Gastroesophageal sphincter (tissue), 4 donors: ENCODE measurements around the gene CIRBP. TPM values are rescaled to one million over a fixed set of nuclear protein-coding genes. Genes with fewer than 3 reads are reported as not detected.

Source experiments
- ATAC-seq: fragments of 150-250 bp; one replicate; pipeline ENCODE4 v1.9.1; 2016; ENCODE audit warnings: mild to moderate bottlenecking, moderate library complexity
- H3K27ac ChIP-seq, 4 donors: fragments of 200-600 bp; sonication (generic) in 3 of 4; 1 replicate in 3 of 4; 2 replicates in 1 of 4; pipeline ENCODE4 v1.5.1; 2016 to 2019
- H3K27me3 ChIP-seq: fragments of 200-600 bp; sonication (generic); one replicate; pipeline ENCODE4 v1.5.1; 2019
- H3K36me3 ChIP-seq, 2 donors: fragments of 200-600 bp; sonication (generic); one replicate each; pipeline ENCODE4 v1.5.1; 2019; ENCODE audit warnings: control low read depth in 1 of 2
- H3K4me1 ChIP-seq, 3 donors: fragments of 200-600 bp; sonication (generic); 1 replicate in 2 of 3; 2 replicates in 1 of 3; pipeline ENCODE4 v1.5.1; 2016 to 2019; ENCODE audit warnings: control low read depth in 2 of 3
- H3K4me3 ChIP-seq, 2 donors: fragments of 200-600 bp; sonication (generic); one replicate each; pipeline ENCODE4 v1.5.1; 2019; ENCODE audit warnings: mild to moderate bottlenecking in 1 of 2, moderate library complexity in 1 of 2
- H3K9me3 ChIP-seq, 3 donors: fragments of 200-600 bp; sonication (generic); one replicate each; pipeline ENCODE4 v1.5.1; 2017 to 2019; ENCODE audit warnings: control low read depth in 2 of 3
- EP300 ChIP-seq: sonication (generic); formaldehyde crosslinking; IDR thresholded peaks from one replicate; pipeline ENCODE4 v1.6.1; 2017; ENCODE audit warnings: antibody characterized with exemption, mild to moderate bottlenecking
- POLR2A ChIP-seq, 2 donors: fragments of 450-650 bp; IDR thresholded peaks; one replicate each; pipeline ENCODE4 v1.6.1; 2017; ENCODE audit warnings: antibody characterized with exemption in 2 of 2, mild to moderate bottlenecking in 2 of 2, moderate library complexity in 1 of 2
- POLR2AphosphoS5 ChIP-seq: sonication (generic); formaldehyde crosslinking; IDR thresholded peaks from one replicate; pipeline ENCODE4 v1.6.1; 2017; ENCODE audit warnings: antibody characterized with exemption
- WGBS, 2 donors: methylation state at CpG; one replicate each; pipeline ENCODE4 v1.1.5; 2018; ENCODE audit warnings: low coverage in 1 of 2; 5-methylcytosine and 5-hydroxymethylcytosine counted together
- total RNA-seq, 4 donors: library from RNA; depleted of rRNA; stranded (reverse); fragments of >200 nt; gene quantifications; one replicate each; pipeline ENCODE4 v1.1.0, GENCODE V29; 2016
- TF ChIP-seq, protein P1 (sequence below), 4 experiments: fragments of 200-600 bp in 2 of 4; fragments of 450-650 bp in 2 of 4; sonication (generic) in 1 of 4; IDR thresholded peaks; one replicate each; pipeline ENCODE4 v1.5.1; 2017 to 2019; ENCODE audit warnings: antibody characterized with exemption in 4 of 4, mild to moderate bottlenecking in 2 of 4, moderate library complexity in 2 of 4

The CIRBP gene
- total RNA-seq, 4 donors from 2014 or later: 350 to 708 (median 559) TPM

- Histone ChIP-seq H3K36me3 (peaks cover 0 to 21% of the 10 kb centered on the region in 2 donors), H3K4me3 (no peak overlapping the region), H3K9me3 (no peaks in the 10 kb centered on the region), H3K27me3 (peaks cover 48% of the 10 kb centered on the region), H3K4me1 (peaks cover 0 to 34% (median 3%) of the 10 kb centered on the region in 3 donors), H3K27ac (no peak overlapping the region)
- WGBS, 2 donors: 100% methylated on average over 1 of the region's 18 CpGs; no CpG with 5 or more reads in 1 of the 2 donors
- no peak for TF ChIP-seq POLR2A (IDR thresholded peaks at IDR 0.05)
- no peak for TF ChIP-seq POLR2AphosphoS5
- TF ChIP-seq EP300: no peak
- TF ChIP-seq, protein P1, sequence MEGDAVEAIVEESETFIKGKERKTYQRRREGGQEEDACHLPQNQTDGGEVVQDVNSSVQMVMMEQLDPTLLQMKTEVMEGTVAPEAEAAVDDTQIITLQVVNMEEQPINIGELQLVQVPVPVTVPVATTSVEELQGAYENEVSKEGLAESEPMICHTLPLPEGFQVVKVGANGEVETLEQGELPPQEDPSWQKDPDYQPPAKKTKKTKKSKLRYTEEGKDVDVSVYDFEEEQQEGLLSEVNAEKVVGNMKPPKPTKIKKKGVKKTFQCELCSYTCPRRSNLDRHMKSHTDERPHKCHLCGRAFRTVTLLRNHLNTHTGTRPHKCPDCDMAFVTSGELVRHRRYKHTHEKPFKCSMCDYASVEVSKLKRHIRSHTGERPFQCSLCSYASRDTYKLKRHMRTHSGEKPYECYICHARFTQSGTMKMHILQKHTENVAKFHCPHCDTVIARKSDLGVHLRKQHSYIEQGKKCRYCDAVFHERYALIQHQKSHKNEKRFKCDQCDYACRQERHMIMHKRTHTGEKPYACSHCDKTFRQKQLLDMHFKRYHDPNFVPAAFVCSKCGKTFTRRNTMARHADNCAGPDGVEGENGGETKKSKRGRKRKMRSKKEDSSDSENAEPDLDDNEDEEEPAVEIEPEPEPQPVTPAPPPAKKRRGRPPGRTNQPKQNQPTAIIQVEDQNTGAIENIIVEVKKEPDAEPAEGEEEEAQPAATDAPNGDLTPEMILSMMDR (IDR thresholded peaks at IDR 0.05): no peak
- no peak for ATAC-seq
These were observed 13.6 kb downstream of the CIRBP start for GRCh38 chr19:1282588-1283206.

DNA sequence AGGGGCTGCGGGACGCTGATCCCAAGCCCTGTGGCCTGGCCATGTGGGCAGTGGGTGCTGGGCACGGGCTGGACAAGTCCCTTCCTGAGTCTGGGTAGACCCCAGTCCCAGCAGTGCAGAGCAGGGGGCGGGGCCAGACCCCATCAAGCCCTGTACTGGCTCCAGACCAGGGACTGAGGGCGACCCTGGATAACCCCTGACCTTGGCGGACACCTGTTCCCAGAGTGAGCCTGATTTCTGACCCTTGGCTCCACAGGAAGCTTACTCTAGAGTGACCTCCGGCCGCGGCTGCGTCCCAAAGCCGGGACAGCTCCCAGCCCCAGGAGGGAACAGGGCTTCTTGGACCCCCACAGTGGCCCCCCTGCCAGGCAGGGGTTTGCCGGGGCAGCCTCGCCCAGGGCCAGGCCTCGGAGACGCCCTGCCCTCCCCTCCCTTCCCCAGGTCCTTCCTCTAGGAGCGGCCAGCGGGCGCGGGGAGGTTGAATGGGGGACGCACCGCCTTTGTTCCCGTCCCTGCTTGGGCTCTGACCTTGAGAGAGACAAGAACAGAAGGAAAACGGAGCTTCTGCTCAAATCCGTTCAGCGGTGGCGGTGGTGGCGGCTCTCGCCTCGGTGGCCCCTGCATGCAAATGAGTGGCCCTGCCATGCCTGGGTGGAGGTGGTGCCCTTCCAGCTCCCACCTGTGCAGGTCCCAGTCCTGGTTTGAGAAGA is 14.2 kb downstream of the CIRBP start:
- no peak for ATAC-seq
- Histone ChIP-seq H3K27ac (no peak overlapping the region), H3K4me3 (no peak overlapping the region), H3K27me3 (peaks cover 55% of the 10 kb centered on the region), H3K36me3 (peaks cover 0 to 15% of the 10 kb centered on the region in 2 donors), H3K4me1 (peaks cover 0 to 37% (median 3%) of the 10 kb centered on the region in 3 donors), H3K9me3 (no peaks in the 10 kb centered on the region)
- TF ChIP-seq POLR2A (IDR thresholded peaks at IDR 0.05) (no peak), EP300 (no peak), POLR2AphosphoS5 (no peak)
- TF ChIP-seq, protein P1 (IDR thresholded peaks at IDR 0.05): no peak
- WGBS, 2 donors: 67% methylated on average over 3 of the region's 29 CpGs; no CpG with 5 or more reads in 1 of the 2 donors

- Histone ChIP-seq H3K27ac (no peak overlapping the region), H3K9me3 (no peaks in the 10 kb centered on the region), H3K4me1 (peaks cover 0 to 37% (median 3%) of the 10 kb centered on the region in 3 donors), H3K27me3 (peaks cover 60% of the 10 kb centered on the region), H3K36me3 (peaks cover 0 to 10% of the 10 kb centered on the region in 2 donors), H3K4me3 (no peak overlapping the region)
- no CpG with 5 or more reads among the region's 12 CpGs for WGBS, 2 donors
- TF ChIP-seq POLR2AphosphoS5 (no peak), POLR2A (IDR thresholded peaks at IDR 0.05) (no peak), EP300 (no peak)
- TF ChIP-seq, protein P1 (IDR thresholded peaks at IDR 0.05): no peak
- ATAC-seq: no peak
These were observed 14.8 kb downstream of the CIRBP start for GRCh38 chr19:1283917-1284292.

DNA sequence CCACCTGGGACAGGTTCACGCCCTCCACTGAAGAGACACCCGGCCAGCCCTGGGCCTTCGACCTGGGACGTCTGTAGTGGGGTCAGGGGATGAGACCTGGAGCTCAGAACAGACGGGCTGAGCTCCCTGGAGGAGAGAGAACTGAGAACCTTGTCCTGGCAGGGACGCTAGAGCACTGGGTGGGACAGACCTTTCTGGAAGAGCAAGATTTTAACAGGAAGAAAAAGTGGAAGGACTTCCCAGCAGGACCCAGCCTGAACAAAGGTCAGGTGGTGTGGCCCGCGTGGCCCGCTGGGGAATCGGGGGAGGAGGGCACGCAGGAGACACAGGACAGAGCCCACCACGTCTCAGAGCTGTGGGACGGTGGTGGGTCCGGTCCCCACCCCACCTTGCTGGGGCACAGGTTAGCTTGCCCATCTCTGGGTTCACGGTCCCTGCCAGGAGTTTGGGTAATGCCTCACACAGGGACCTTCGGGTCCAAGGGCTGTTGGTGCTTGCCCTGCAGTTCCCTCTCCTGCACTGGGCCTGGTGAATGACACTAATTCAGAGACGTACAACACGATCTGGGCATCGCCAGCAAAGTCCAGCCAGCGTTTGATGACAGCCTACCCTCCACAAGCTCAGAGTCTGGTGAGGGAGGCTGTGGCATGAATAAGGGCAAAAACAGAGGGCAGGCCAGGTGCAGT is 15.3 kb downstream of the CIRBP start:
- no peak overlapping the region for H3K4me3 ChIP-seq
- TF ChIP-seq, protein P1 (IDR thresholded peaks at IDR 0.05): no peak
- no peak for TF ChIP-seq EP300
- no peak for TF ChIP-seq POLR2A (IDR thresholded peaks at IDR 0.05)
- no peak for TF ChIP-seq POLR2AphosphoS5
- no peaks in the 10 kb centered on the region for H3K9me3 ChIP-seq
- no peak overlapping the region for H3K27ac ChIP-seq
- H3K4me1 ChIP-seq: peaks cover 0 to 33% (median 3%) of the 10 kb centered on the region in 3 donors
- peaks cover 66% of the 10 kb centered on the region for H3K27me3 ChIP-seq
- H3K36me3 ChIP-seq: peaks cover 0 to 5% of the 10 kb centered on the region in 2 donors
- 44% methylated on average over 3 of the region's 20 CpGs; no CpG with 5 or more reads in 1 of the 2 donors for WGBS, 2 donors
- ATAC-seq: no peak
